HG02938 (cell line): Measurements from ENCODE around the gene ZNF808.
"Not testable (repeated sequence)": the region's sequence is repeated elsewhere in the genome, so short reads cannot be mapped to it uniquely, and the experiment has no call there.

ENCODE experiments used
- ATAC-seq: cut with Tn5 transposase; IDR thresholded peaks from one replicate; pipeline ENCODE4 v1.9.1; 2021; ENCODE audit warnings: mild to moderate bottlenecking, moderate library complexity; ENCODE audit not compliant: unreplicated experiment

ZNF808 gene

DNA sequence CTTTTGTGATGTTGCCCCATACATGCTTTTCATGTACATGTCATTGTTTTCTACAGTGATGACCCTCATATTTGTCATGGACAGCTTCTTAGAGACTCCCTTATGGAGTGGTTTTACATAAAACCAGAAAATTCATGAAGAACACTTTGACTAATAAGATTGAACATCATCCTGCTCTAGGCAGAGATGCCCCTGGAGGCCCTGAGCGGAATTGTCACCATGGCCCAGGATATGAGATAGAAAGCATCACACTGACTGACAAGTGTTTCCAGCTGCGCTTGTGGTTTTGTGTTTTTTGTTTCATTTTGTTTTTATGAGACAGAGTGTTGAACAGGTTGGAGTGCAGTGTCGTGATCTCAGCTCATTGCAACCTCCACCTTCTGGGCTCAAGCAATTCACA is 64.8 kb downstream of the ZNF808 start:
- no peak for ATAC-seq

DNA sequence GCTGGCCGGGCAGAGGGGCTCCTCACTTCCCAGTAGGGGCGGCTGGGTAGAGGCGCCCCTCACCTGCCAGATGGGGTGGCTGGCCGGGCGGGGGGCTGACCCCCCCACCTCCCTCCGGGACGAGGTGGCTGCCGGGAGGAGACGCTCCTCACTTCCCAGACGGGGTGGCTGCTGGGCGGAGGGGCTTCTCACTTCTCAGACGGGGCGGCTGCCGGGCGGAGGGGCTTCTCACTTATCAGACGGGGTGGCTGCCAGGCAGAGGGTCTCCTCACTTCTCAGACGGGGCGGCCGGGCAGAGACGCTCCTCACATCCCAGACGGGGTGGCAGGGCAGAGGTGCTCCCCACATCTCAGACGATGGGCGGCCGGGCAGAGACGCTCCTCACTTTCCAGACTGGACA is 66.0 kb downstream of the ZNF808 start:
- not testable (repeated sequence) for ATAC-seq

DNA sequence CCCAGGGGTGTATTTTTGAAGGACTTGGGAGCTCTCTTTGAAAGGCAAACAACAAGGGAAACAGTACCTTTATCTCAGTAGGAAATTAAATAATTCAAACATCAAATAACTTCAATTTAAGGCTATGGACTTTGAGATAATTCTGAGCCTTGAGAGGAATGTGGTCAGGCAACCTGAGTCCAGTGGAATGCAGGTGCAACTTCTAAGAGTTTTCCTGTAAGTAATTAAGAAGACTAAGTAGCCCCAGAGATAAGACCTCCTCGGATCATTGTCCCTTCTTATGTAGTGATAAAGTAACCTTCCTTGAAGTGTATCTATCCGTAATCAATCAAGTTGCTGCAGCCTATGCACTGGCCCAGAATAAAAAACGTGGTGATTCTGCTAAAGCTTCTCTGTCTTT is 71.8 kb downstream of the ZNF808 start:
- ATAC-seq: no peak

DNA sequence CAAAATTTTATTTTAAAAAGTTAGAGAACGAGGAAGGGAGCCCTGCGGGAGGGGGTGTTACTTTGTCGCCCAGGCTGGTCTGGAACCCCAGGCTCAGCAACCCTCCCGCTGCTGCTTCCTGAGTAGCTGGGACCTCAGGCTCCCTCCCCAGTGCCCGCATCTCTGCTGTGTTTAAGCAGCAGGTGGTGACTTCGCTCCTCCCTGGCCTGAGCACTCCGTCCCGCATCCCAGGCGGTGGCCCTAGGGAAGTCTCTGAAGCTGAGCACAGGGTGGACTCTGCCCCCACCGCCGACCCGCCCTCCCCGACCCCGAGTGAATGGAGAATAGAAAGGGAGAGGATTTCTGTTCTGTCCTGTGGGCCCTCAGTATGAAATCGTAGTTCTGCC is 73.2 kb downstream of the ZNF808 start:
- peak; percentile 3 for ATAC-seq

DNA sequence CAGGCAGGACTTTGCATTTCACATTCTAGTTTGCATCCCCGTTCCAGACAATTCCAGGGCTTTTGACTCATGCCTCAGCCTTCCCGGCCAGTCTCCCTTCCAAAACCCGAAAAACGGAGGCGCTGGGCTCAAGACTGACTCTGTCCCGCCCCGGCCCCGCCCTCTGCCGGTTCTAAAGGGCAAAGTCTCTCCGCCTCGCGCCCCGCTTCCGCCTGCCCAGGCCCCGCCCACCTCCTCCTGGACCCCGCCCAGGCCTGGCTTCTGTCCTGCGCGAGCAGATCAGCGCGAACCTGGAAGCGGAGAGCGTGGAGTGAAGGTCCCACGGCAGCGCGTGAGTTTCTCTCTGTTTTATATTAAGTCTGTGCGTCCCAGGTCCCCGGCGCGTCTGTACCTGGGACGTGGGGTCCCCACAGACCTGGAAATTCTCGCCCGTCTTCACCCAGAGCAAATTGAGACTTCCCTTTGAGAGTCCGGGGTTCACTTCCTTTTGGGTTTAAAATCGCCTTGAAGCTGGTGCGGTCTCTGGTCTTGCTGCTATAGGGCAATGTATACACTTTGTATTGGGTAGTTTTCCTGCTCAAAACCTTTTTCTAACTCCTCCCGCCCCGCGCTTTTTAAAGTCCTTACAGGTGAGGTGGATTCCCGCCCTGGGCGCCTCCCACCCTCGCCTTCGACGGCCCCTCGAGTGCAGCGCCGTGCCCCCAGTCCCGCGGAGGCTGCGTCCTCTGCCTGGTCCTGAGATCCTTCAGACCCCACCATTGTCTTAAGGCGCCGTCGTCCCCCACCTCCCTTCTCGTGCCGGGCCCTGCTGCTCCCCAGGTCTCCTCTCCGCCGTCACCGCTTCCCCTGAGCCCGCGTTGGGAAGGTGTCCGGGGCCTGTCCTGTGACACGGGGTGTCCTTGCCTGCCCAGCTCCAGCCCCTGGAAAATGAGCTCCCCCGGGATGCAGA is 73.8 kb downstream of the ZNF808 start:
- peak; percentile 90 for ATAC-seq

DNA sequence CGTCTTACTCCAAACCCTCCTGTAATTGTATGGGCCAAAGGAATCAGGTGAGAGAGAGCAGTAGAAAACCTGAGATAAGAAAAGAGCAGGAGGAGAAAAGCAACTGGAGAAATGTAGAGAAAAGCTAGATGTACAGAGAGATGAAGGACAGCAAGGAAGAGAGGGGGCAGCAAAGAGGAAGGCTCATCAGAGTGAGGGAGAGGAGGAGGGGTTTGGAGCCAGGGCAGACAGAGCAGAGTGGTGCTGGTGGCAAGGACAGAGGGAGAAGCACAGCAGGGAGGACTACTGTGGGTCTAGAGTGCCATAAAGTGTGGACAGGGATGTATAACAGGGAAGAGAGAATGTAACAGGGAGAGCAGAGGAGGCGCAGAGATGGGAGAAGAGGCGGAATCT is 74.5 kb downstream of the ZNF808 start:
- ATAC-seq: not testable (repeated sequence)

DNA sequence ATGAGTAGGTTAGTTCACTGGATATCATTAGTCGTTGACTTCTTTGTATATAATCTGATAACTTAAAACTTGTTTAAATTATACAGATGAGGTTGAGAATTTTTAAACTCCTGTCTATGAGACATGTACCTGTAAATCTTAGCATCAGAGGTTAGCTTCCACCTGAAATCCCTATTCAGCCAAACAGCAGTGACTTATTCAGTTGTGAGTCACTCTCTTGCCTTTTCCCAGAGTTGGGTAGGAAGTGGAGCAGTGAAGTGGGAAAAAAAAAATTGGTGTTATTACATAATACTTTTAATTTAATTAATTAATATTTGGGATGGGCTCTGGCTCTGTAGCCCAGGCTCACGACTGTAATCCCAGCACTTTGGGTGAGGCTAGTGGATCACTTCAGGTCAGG is 75.5 kb downstream of the ZNF808 start:
- ATAC-seq: no peak

DNA sequence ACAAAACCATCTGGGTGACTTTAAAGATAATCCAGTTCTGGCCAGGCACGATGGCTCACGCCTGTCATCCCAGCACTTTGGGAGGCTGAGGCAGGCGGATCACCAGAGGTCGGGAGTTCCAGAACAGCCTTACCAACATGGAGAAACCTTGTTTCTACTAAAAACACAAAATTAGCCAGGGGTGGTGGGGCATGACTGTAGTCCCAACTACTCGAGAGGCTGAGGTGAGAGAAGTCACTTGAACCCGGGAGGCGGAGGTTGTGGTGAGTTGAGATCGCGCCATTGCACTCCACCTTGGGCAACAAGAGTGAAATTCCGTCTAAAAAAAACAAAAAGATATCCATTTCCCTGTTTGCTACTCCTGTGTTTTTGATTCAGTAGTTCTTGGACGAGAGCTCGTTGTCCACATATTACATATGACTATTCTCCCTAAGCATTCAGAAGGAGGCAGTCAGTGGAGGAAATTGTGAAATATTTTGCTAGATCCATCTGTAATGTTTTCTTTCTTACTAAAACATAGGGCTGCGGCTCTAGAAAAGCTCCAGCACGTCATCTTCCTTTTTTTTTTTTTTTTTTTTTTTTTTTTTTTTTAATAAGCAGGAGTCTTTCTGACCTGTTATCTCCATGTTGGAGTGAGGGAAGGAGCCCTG is 76.2 kb downstream of the ZNF808 start:
- ATAC-seq: no peak
